ENCODE results near the gene NACAD.

Gene NACAD

DNA sequence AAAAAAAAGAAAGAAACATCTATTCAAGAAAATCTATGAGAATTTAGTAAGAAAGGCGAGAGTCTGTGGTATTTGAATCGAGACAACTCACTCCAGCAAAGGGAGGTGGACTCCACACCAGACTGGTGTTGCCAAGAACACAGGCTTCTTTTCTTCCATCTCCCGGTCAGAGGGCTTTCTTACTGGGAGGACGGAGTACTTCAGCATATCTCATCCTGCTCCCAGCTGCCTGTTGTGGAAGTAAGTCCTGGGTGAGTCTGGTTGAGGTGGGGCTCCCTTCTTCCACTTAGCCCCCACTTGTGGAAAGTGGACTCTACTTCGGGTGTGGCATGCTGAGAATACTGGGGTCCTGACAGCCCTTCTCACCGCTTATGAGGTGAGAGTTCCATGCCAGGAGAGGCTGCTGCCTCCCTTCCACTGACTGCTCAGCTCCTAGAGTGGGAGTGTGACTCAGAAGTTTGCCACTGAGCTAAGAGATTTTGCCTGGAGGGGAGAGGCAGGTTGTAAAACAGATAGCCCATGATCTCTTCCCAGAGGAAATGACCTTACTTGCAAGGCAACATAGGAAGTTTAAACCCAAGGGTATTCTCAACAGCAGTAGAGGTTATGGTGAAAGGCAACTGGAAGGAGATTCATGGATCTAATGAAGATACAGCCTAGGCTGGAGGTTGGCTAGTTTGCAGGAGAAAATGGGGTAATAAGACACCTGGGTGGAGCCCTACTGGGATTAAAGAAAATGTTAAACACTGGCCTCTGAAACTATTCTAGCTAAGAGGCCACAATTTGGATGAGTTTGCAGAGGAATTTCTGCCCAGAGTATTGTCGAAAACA, 3.5 kb upstream of the NACAD start:
- H3K27ac ChIP-seq (replicated peaks): no peak overlapping the region
- DNase-seq (ENCODE audit: low read depth in 1 of 2, low spot score in 1 of 2): no peak
- TF ChIP-seq GABPA (IDR thresholded peaks at IDR 0.05; ENCODE audit: low read depth) (no peak), SPI1 (IDR thresholded peaks at IDR 0.05; ENCODE audit: borderline replicate concordance, low read depth) (no peak), POLR2AphosphoS5 (IDR thresholded peaks at IDR 0.05; ENCODE audit: low read depth) (no peak)
- TF ChIP-seq, protein P1, sequence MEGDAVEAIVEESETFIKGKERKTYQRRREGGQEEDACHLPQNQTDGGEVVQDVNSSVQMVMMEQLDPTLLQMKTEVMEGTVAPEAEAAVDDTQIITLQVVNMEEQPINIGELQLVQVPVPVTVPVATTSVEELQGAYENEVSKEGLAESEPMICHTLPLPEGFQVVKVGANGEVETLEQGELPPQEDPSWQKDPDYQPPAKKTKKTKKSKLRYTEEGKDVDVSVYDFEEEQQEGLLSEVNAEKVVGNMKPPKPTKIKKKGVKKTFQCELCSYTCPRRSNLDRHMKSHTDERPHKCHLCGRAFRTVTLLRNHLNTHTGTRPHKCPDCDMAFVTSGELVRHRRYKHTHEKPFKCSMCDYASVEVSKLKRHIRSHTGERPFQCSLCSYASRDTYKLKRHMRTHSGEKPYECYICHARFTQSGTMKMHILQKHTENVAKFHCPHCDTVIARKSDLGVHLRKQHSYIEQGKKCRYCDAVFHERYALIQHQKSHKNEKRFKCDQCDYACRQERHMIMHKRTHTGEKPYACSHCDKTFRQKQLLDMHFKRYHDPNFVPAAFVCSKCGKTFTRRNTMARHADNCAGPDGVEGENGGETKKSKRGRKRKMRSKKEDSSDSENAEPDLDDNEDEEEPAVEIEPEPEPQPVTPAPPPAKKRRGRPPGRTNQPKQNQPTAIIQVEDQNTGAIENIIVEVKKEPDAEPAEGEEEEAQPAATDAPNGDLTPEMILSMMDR (IDR thresholded peaks at IDR 0.05; ENCODE audit: insufficient read depth, low read length): no peak
- TF ChIP-seq, protein P2, sequence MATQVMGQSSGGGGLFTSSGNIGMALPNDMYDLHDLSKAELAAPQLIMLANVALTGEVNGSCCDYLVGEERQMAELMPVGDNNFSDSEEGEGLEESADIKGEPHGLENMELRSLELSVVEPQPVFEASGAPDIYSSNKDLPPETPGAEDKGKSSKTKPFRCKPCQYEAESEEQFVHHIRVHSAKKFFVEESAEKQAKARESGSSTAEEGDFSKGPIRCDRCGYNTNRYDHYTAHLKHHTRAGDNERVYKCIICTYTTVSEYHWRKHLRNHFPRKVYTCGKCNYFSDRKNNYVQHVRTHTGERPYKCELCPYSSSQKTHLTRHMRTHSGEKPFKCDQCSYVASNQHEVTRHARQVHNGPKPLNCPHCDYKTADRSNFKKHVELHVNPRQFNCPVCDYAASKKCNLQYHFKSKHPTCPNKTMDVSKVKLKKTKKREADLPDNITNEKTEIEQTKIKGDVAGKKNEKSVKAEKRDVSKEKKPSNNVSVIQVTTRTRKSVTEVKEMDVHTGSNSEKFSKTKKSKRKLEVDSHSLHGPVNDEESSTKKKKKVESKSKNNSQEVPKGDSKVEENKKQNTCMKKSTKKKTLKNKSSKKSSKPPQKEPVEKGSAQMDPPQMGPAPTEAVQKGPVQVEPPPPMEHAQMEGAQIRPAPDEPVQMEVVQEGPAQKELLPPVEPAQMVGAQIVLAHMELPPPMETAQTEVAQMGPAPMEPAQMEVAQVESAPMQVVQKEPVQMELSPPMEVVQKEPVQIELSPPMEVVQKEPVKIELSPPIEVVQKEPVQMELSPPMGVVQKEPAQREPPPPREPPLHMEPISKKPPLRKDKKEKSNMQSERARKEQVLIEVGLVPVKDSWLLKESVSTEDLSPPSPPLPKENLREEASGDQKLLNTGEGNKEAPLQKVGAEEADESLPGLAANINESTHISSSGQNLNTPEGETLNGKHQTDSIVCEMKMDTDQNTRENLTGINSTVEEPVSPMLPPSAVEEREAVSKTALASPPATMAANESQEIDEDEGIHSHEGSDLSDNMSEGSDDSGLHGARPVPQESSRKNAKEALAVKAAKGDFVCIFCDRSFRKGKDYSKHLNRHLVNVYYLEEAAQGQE (IDR thresholded peaks at IDR 0.05; ENCODE audit: insufficient replicate concordance, low read depth): no peak
- peaks cover 10% of the 10 kb centered on the region for H3K27me3 ChIP-seq (ENCODE audit: insufficient read depth, poor library complexity, severe bottlenecking)
- H3K4me3 ChIP-seq (replicated peaks; ENCODE audit: insufficient read depth, low read length): no peak overlapping the region

DNA sequence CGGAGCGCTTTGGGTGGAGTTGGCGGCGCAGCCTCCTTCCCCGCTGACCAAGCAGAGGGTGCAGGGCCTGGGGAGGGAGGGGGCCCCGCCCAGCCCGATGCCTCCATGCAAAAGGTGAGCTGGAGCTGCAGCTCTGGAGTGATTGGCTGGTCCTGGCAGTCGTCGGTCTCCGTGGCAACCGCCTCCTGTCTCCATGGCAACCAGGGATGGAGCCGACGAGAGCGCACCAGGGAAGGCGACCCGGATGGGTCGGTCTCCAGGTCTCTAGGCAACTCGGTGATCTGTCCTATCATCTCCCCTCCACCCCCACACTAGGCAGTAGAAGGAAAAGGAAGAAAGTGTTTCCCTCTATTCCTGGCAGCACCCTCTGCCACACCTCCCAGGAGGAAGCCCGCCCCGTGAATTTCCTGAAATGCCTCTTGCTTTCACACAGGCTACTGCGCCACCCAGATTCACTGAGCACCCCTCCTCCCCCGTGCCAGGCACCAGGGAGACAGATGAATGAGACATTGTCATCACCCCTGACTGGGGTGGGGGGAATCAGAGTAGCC, 647 bp upstream of the NACAD start:
- TF ChIP-seq SPI1 (IDR thresholded peaks at IDR 0.05; ENCODE audit: borderline replicate concordance, low read depth): no peak
- TF ChIP-seq, protein P2 (IDR thresholded peaks at IDR 0.05; ENCODE audit: insufficient replicate concordance, low read depth): no peak
- no peak for TF ChIP-seq GABPA (IDR thresholded peaks at IDR 0.05; ENCODE audit: low read depth)
- no peak for TF ChIP-seq POLR2AphosphoS5 (IDR thresholded peaks at IDR 0.05; ENCODE audit: low read depth)
- TF ChIP-seq, protein P1 (IDR thresholded peaks at IDR 0.05; ENCODE audit: insufficient read depth, low read length): no peak
- Histone ChIP-seq H3K27me3 (ENCODE audit: insufficient read depth, poor library complexity, severe bottlenecking) (peaks cover 10% of the 10 kb centered on the region), H3K4me3 (replicated peaks; ENCODE audit: insufficient read depth, low read length) (no peak overlapping the region), H3K27ac (replicated peaks) (no peak overlapping the region)
- no peak for DNase-seq (ENCODE audit: low read depth in 1 of 2, low spot score in 1 of 2)

DNA sequence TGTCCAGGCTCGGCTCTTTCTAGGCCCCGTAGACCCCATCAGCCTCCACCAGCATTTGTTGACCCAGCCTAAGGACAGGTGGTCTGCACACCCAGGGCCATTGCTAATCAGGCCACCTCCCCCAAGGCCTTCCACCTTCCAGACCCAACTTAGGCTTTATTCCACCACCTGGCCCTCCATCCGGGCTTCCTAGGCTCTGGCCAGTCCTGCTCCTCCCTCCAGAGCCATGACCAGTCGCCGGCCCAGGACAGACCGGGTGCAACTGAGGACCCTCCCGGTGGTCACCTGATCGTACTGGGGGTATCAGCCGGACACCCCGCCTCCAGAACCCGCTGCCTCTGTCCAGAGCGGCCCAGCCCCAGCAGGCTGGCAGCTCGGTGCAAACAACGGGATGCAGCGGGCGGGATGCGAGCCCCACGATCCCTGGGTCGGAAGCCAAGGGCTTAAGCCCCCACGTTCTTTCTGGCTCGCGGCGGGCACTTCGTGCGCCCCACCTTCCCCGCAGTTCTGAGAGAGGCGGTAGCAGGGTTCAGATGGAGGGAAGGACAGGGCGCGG, 545 bp downstream of the NACAD start:
- no peak for DNase-seq (ENCODE audit: low read depth in 1 of 2, low spot score in 1 of 2)
- TF ChIP-seq, protein P2 (IDR thresholded peaks at IDR 0.05; ENCODE audit: insufficient replicate concordance, low read depth): no peak
- no peak for TF ChIP-seq SPI1 (IDR thresholded peaks at IDR 0.05; ENCODE audit: borderline replicate concordance, low read depth)
- no peak for TF ChIP-seq GABPA (IDR thresholded peaks at IDR 0.05; ENCODE audit: low read depth)
- TF ChIP-seq, protein P1 (IDR thresholded peaks at IDR 0.05; ENCODE audit: insufficient read depth, low read length): no peak
- no peak for TF ChIP-seq POLR2AphosphoS5 (IDR thresholded peaks at IDR 0.05; ENCODE audit: low read depth)

More for the DNA sequence above, 545 bp downstream of the NACAD start:
- Histone ChIP-seq H3K27ac (replicated peaks) (no peak overlapping the region), H3K27me3 (ENCODE audit: insufficient read depth, poor library complexity, severe bottlenecking) (peaks cover 10% of the 10 kb centered on the region), H3K4me3 (replicated peaks; ENCODE audit: insufficient read depth, low read length) (no peak overlapping the region)
